ENCODE results near the gene SHQ1. TPM values are rescaled to one million over a fixed set of nuclear protein-coding genes. Genes with fewer than 3 reads are reported as not detected.

Gene SHQ1
- total and polyA plus RNA-seq, 4 donors, result 7.3 to 25.0 (median 16.0) TPM

DNA sequence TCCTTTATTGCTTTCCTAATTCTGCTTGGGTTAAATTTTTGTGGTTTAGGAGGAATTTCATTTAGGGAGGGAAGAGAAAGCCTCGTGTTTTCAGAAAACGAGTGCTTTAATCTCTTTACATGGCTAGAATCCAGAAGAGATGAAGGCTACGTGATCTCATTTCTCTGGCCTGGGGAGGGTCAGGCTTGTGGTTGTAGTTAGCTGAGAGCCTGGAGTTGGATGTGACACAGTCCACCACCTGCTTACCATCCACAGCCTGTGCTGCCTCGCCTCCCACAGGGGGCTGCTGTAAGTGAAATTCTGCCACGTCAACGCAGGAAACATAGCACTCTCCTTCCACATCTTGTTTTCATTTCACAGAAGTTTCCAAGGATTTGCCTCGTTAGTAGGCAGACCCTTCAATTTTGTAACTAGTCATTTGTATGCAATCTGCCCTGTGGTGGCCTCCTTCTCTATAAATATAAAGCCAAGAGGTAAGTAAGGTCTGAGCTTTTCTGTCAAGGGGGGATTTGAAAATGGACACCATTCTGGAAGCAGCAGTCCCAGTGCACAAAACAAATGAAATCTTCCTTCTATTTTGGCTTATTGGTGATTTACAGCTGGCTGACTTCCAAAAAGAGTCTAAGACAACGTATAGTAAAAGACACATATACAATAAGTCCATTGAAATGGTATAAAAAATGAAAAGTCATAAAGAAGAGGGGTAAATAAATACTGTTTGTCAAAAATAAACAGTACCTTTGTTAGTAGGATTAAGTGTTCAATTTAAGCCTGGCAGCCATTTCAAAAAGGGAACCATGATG is 43.0 kb upstream of the SHQ1 start:
- DNase-seq (peak; percentile 55 to 84 (median 67)), ATAC-seq (ENCODE audit: insufficient read depth, low FRiP score) (no peak)
- peak overlapping the region in 1 of 2 donors; percentile 81 for H3K9ac ChIP-seq (ENCODE audit: insufficient read depth in 1 of 2, low read length in 2 of 2)
- no peak for TF ChIP-seq CTCF (IDR thresholded peaks at IDR 0.05; ENCODE audit: control extremely low read depth, extremely low read depth)
- H3K27me3 ChIP-seq (ENCODE audit: control insufficient read depth in 3 of 3, insufficient read depth in 3 of 3, low read length in 2 of 3), result peaks cover 0 to 2% (median 0%) of the 10 kb centered on the region in 3 donors
- peaks cover 3 to 55% (median 5%) of the 10 kb centered on the region in 5 donors for H3K4me1 ChIP-seq (ENCODE audit: control insufficient read depth in 5 of 5, insufficient read depth in 5 of 5, low read length in 5 of 5)
- no peaks in the 10 kb centered on the region for H3K36me3 ChIP-seq (ENCODE audit: control insufficient read depth in 4 of 4, insufficient read depth in 4 of 4, low read length in 4 of 4)
- peak overlapping the region; percentile 26 to 79 for H3K27ac ChIP-seq (ENCODE audit: low read depth in 1 of 2, low read length in 1 of 2)
- WGBS, 2 donors, result 32 to 36% methylated on average over 8 of the region's 8 CpGs
- no peaks in the 10 kb centered on the region for H3K9me3 ChIP-seq (ENCODE audit: control insufficient read depth in 4 of 4, insufficient read depth in 3 of 4, low read length in 3 of 4)
- H3K4me3 ChIP-seq, result no peak overlapping the region

DNA sequence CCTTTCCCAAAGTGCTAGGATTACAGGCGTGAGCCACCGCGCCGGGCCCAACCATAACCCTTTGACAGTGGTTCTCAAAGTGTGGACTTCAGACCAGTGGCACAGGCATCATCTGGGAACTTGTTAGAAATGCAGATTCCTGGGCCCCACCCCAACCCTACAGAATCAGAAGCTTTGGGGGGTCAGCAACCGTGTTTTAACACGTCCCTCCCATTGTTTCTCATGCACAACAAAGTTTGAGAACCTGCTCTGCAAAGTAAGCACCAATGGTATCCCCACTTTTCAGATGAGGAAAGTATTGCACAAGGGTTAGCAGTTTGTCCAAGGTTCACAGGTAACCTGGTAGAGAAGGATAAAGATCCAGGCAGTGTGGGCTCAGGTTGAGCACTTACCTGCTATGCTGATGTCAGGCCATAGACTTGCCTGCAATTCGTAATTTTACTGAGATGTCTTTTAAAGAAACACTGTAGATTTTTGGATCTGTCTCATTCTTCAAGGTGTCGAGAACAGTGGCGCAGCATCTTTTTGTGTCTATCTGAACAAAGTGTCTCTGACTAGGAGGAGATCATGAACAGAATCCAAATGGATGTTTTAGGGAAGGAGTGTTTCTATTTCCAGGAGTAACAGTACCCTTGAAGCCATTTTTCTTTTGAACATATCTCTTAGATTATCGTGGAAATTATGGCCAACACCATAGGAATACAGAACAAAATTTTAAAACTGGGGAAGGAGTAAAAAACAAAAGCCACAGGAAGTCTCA is 42.1 kb upstream of the SHQ1 start:
- 85 to 93% methylated on average over 10 of the region's 10 CpGs for WGBS, 2 donors
- no peak overlapping the region for H3K4me3 ChIP-seq
- H3K9ac ChIP-seq (ENCODE audit: insufficient read depth in 1 of 2, low read length in 2 of 2), result peak overlapping the region in 1 of 2 donors; percentile 11
- peak overlapping the region; percentile 26 to 39 for H3K27ac ChIP-seq (ENCODE audit: low read depth in 1 of 2, low read length in 1 of 2)
- no peaks in the 10 kb centered on the region for H3K36me3 ChIP-seq (ENCODE audit: control insufficient read depth in 4 of 4, insufficient read depth in 4 of 4, low read length in 4 of 4)
- no peak for ATAC-seq (ENCODE audit: insufficient read depth, low FRiP score)
- TF ChIP-seq CTCF (IDR thresholded peaks at IDR 0.05; ENCODE audit: control extremely low read depth, extremely low read depth), result no peak
- no peaks in the 10 kb centered on the region for H3K9me3 ChIP-seq (ENCODE audit: control insufficient read depth in 4 of 4, insufficient read depth in 3 of 4, low read length in 3 of 4)
- peaks cover 3 to 55% (median 5%) of the 10 kb centered on the region in 5 donors for H3K4me1 ChIP-seq (ENCODE audit: control insufficient read depth in 5 of 5, insufficient read depth in 5 of 5, low read length in 5 of 5)
- H3K27me3 ChIP-seq (ENCODE audit: control insufficient read depth in 3 of 3, insufficient read depth in 3 of 3, low read length in 2 of 3), result peaks cover 0 to 2% (median 0%) of the 10 kb centered on the region in 3 donors
- DNase-seq, result peak in 1 of 3 donors; percentile 34

DNA sequence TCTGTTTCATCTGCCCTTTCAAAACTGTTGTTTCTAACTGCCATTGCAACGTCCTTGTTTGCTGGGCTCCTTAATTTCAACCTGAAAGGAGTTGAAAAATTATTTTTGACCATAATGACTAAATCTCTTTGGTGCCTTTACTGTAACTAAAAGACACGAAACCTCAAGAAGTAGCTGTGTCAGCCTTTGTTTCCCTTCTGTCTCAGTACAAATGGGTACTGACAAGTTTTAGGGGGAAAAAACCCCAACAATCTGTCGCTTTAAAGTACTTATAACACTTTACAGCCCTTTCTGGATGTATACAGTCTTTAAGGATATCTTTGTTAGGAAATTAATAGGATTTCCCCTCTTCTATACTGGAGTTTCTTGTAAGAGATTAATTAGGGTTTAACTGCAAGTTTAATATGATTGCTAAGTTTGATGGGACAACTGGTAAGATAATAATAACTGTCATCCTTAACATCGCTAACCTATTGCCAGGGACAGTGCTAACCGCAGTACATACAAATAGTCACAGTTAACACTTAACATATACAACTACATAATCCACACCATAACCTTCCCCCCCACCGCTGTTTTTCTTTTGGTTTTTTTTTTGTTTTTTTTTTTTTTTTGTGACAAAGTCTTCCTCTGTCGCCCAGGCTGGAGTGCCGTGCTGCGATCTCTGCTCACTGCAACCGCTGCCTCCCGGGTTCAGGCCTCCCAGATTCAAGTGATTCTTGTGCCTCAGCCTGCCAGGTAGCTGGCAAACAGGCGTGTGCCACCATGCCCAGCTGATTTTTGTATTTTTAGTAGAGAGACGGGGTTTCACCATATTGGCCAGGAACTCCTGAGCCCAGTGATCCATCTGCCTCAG is 41.3 kb upstream of the SHQ1 start:
- no peaks in the 10 kb centered on the region for H3K9me3 ChIP-seq (ENCODE audit: control insufficient read depth in 4 of 4, insufficient read depth in 3 of 4, low read length in 3 of 4)
- peak overlapping the region in 1 of 2 donors; percentile 31 for H3K27ac ChIP-seq (ENCODE audit: low read depth in 1 of 2, low read length in 1 of 2)
- TF ChIP-seq CTCF (IDR thresholded peaks at IDR 0.05; ENCODE audit: control extremely low read depth, extremely low read depth), result no peak
- peaks cover 0 to 2% (median 0%) of the 10 kb centered on the region in 3 donors for H3K27me3 ChIP-seq (ENCODE audit: control insufficient read depth in 3 of 3, insufficient read depth in 3 of 3, low read length in 2 of 3)
- peak overlapping the region in 1 of 2 donors; percentile 86 for H3K9ac ChIP-seq (ENCODE audit: insufficient read depth in 1 of 2, low read length in 2 of 2)
- no peak overlapping the region for H3K4me3 ChIP-seq
- ATAC-seq (ENCODE audit: insufficient read depth, low FRiP score), result no peak
- DNase-seq, result no peak
- peaks cover 3 to 55% (median 5%) of the 10 kb centered on the region in 5 donors for H3K4me1 ChIP-seq (ENCODE audit: control insufficient read depth in 5 of 5, insufficient read depth in 5 of 5, low read length in 5 of 5)
- no peaks in the 10 kb centered on the region for H3K36me3 ChIP-seq (ENCODE audit: control insufficient read depth in 4 of 4, insufficient read depth in 4 of 4, low read length in 4 of 4)
- 79 to 84% methylated on average over 13 of the region's 13 CpGs for WGBS, 2 donors
